ENCODE data around the gene LRP4.
"Not testable (repeated sequence)": the region's sequence is repeated elsewhere in the genome, so short reads cannot be mapped to it uniquely, and the experiment has no call there.

DNA sequence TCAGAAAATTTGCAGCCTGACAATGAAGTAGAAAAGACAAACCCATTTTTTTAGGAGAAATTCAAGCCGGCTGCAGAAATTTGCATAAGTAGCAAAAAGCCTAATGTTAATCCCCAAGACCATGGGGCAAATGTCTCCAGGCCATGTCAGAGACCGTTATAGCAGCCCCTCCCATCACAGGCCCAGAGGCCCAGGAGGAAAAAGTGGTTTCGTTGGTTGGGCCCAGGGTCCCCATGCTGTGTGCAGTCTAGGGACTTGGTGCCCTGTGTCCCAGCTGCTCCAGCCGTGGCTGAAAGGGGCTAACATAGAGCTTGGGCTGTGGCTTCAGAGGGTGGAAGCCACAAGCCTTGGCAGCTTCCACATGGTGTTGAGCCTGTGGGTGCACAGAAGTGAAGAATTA, 9.6 kb upstream of the LRP4 start:
- TF ChIP-seq, protein P1, sequence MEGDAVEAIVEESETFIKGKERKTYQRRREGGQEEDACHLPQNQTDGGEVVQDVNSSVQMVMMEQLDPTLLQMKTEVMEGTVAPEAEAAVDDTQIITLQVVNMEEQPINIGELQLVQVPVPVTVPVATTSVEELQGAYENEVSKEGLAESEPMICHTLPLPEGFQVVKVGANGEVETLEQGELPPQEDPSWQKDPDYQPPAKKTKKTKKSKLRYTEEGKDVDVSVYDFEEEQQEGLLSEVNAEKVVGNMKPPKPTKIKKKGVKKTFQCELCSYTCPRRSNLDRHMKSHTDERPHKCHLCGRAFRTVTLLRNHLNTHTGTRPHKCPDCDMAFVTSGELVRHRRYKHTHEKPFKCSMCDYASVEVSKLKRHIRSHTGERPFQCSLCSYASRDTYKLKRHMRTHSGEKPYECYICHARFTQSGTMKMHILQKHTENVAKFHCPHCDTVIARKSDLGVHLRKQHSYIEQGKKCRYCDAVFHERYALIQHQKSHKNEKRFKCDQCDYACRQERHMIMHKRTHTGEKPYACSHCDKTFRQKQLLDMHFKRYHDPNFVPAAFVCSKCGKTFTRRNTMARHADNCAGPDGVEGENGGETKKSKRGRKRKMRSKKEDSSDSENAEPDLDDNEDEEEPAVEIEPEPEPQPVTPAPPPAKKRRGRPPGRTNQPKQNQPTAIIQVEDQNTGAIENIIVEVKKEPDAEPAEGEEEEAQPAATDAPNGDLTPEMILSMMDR (IDR thresholded peaks at IDR 0.05; ENCODE audit: extremely low read depth in 1 of 2, insufficient read depth in 1 of 2, low read depth in 1 of 2, low read length in 2 of 2) = not testable (repeated sequence)
- TF ChIP-seq POLR2A (IDR thresholded peaks at IDR 0.05; ENCODE audit: low read depth, low read length); POLR2AphosphoS5 (IDR thresholded peaks at IDR 0.05; ENCODE audit: insufficient read depth, low read depth, low read length); MYC (IDR thresholded peaks at IDR 0.05; ENCODE audit: low read depth, low read length); EZH2 (IDR thresholded peaks at IDR 0.05; ENCODE audit: borderline replicate concordance, low read depth, low read length, severe bottlenecking); JUN (IDR thresholded peaks at IDR 0.05; ENCODE audit: borderline replicate concordance, insufficient read depth, insufficient read length, low read depth); GATA2 (IDR thresholded peaks at IDR 0.05; ENCODE audit: insufficient read depth, insufficient read length, low read depth, low read length); FOS (IDR thresholded peaks at IDR 0.05; ENCODE audit: borderline replicate concordance, insufficient read depth, low read length): not testable (repeated sequence)
- TF ChIP-seq, protein P2, sequence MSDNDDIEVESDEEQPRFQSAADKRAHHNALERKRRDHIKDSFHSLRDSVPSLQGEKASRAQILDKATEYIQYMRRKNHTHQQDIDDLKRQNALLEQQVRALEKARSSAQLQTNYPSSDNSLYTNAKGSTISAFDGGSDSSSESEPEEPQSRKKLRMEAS (IDR thresholded peaks at IDR 0.05; ENCODE audit: insufficient read depth, insufficient read length) = not testable (repeated sequence)
